ENCODE results near the gene IRF3.
"Not testable (repeated sequence)": the region's sequence is repeated elsewhere in the genome, so short reads cannot be mapped to it uniquely, and the experiment has no call there.

Gene IRF3

GRCh38 chr19:49642492-49643035, 23.1 kb downstream of the IRF3 start:
- no peak for DNase-seq

- DNase-seq: peak; percentile 97 to 99
Measured at GRCh38 chr19:49641688-49642491, 23.8 kb downstream of the IRF3 start, which contains the start of gene SCAF1. TSS of gene SCAF1 (plus strand) at chr19:49642209. CDS start at chr19:49645027, 2,818 bp downstream.

GRCh38 chr19:49640113-49640898, 25.4 kb downstream of the IRF3 start, which contains the start of gene RRAS:
TSS of gene RRAS (minus strand) at chr19:49640143. CDS start at chr19:49640098, 45 bp downstream.
- peak; percentile 97 to 99 for DNase-seq

- DNase-seq: no peak
Measured at GRCh38 chr19:49639401-49640112, 26.1 kb downstream of the IRF3 start.

- DNase-seq: peak in 1 of 2 experiments; percentile 42
Measured at GRCh38 chr19:49637821-49638738, 27.6 kb downstream of the IRF3 start.

- no peak for DNase-seq
Measured at GRCh38 chr19:49636233-49636932, 29.3 kb downstream of the IRF3 start.

- DNase-seq: no peak
Measured at GRCh38 chr19:49635530-49636232, 30.0 kb downstream of the IRF3 start.

- not testable (repeated sequence) for DNase-seq
Measured at GRCh38 chr19:49633273-49633672, 32.4 kb downstream of the IRF3 start.

GRCh38 chr19:49632576-49632975, 33.1 kb downstream of the IRF3 start:
- no peak for DNase-seq

- no peak for DNase-seq
Measured at GRCh38 chr19:49631610-49632192, 34.0 kb downstream of the IRF3 start.

- DNase-seq: no peak
Measured at GRCh38 chr19:49631014-49631588, 34.6 kb downstream of the IRF3 start.

- no peak for DNase-seq
Measured at GRCh38 chr19:49629659-49630058, 36.0 kb downstream of the IRF3 start.

- no peak for DNase-seq
Measured at GRCh38 chr19:49626226-49626625, 39.4 kb downstream of the IRF3 start.

GRCh38 chr19:49624967-49625910, 40.4 kb downstream of the IRF3 start:
- DNase-seq: no peak

- DNase-seq: not testable (repeated sequence)
Measured at GRCh38 chr19:49617860-49618259, 47.8 kb downstream of the IRF3 start.

- no peak for DNase-seq
Measured at GRCh38 chr19:49616945-49617344, 48.7 kb downstream of the IRF3 start.

- DNase-seq: no peak
Measured at GRCh38 chr19:49616532-49616931, 49.1 kb downstream of the IRF3 start.

- no peak for DNase-seq
Measured at GRCh38 chr19:49615861-49616260, 49.8 kb downstream of the IRF3 start.

Data from NCI-H526 (cell line).